ENCODE results near the gene IL33.

IL33 gene

DNA sequence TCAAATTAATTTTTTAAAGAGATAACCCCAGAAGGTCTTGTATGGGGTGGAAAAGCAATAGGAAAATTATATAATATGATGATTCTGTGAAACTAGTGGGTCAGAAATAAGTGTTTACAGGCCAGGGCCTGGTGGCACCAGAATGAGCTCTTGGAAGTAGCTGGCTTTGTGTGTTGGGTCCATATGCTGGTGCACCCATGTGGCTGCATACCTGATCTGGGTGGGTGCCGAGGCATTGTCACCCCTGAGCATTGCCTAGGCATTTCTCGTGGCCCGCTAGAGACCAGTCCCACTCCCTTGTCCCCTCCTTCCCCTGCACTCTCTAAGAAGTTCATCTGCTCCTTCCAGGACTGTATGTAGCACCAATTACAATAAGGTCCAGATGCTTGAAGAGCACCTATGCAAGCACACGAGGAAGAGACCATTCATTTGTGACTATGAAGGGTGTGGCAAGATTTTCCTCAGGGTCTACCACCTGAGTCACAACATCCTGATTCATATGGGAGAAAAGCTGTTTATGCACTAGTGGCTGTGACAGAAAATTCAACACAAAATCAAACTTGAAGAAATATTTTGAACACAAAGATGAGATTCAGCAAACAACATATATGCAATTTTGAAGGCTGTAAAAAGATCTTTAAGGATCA is 19.8 kb upstream of the IL33 start:
- H4K8ac ChIP-seq (ENCODE audit: low read length), result no peak overlapping the region
- H2BK5ac ChIP-seq (ENCODE audit: low read depth, low read length, poor library complexity, severe bottlenecking), result no peak overlapping the region
- no peaks in the 10 kb centered on the region for H3K9me3 ChIP-seq (ENCODE audit: control insufficient read depth, low read length)
- no peak overlapping the region for H3K18ac ChIP-seq (ENCODE audit: low read depth in 1 of 2, low read length in 2 of 2)
- H3K36me3 ChIP-seq (ENCODE audit: control insufficient read depth in 1 of 2, insufficient read depth in 2 of 2, low read depth in 1 of 2, low read length in 2 of 2), result no peaks in the 10 kb centered on the region
- no peak overlapping the region for H2BK120ac ChIP-seq (ENCODE audit: low read depth, low read length)
- H3K27me3 ChIP-seq (ENCODE audit: control insufficient read depth in 1 of 2, insufficient read depth in 1 of 2, low read length in 2 of 2), result peaks cover 0 to 18% of the 10 kb centered on the region in 2 experiments
- WGBS, result 62% methylated on average over 4 of the region's 4 CpGs
- H2BK12ac ChIP-seq (ENCODE audit: low read length in 2 of 2), result no peak overlapping the region
- no peak overlapping the region for H3K4me3 ChIP-seq (ENCODE audit: insufficient read depth in 1 of 2, low read depth in 1 of 2, low read length in 2 of 2)
- no peak overlapping the region for H2AK5ac ChIP-seq (ENCODE audit: low read length, severe bottlenecking)
- no peak overlapping the region for H3K4me2 ChIP-seq (ENCODE audit: low read length, poor library complexity, severe bottlenecking)
- no peak overlapping the region for H3K9ac ChIP-seq (ENCODE audit: low read length)
- H3K79me1 ChIP-seq (replicated peaks; ENCODE audit: low read length, poor library complexity, severe bottlenecking), result no peaks in the 10 kb centered on the region
- H3K27ac ChIP-seq (ENCODE audit: low read length, poor library complexity, severe bottlenecking), result no peak overlapping the region
- peak overlapping the region in 1 of 2 experiments; percentile 41 for H3K14ac ChIP-seq (ENCODE audit: low read length in 2 of 2)
- no peak for DNase-seq
- H2AFZ ChIP-seq (ENCODE audit: low read depth, low read length), result no peak overlapping the region
- no peaks in the 10 kb centered on the region for H3K4me1 ChIP-seq (ENCODE audit: control insufficient read depth, insufficient read depth, low read depth, low read length)
- no peak overlapping the region for H3K4ac ChIP-seq (ENCODE audit: low read depth in 1 of 2, low read length in 2 of 2)
- no peak overlapping the region for H2BK15ac ChIP-seq (ENCODE audit: low read depth, poor library complexity, severe bottlenecking)
- no peak overlapping the region for H3K23ac ChIP-seq (ENCODE audit: low read length in 2 of 2)
- H4K91ac ChIP-seq (ENCODE audit: low read length), result no peak overlapping the region

- Histone ChIP-seq H4K91ac (ENCODE audit: low read length) (no peak overlapping the region), H3K23ac (ENCODE audit: low read length in 2 of 2) (no peak overlapping the region), H3K14ac (ENCODE audit: low read length in 2 of 2) (no peak overlapping the region), H3K4me3 (ENCODE audit: insufficient read depth in 1 of 2, low read depth in 1 of 2, low read length in 2 of 2) (no peak overlapping the region), H3K9me3 (ENCODE audit: control insufficient read depth, low read length) (no peaks in the 10 kb centered on the region), H3K4ac (ENCODE audit: low read depth in 1 of 2, low read length in 2 of 2) (no peak overlapping the region), H3K18ac (ENCODE audit: low read depth in 1 of 2, low read length in 2 of 2) (no peak overlapping the region), H3K9ac (ENCODE audit: low read length) (no peak overlapping the region), H3K4me2 (ENCODE audit: low read length, poor library complexity, severe bottlenecking) (no peak overlapping the region), H2AK5ac (ENCODE audit: low read length, severe bottlenecking) (no peak overlapping the region), H3K27me3 (ENCODE audit: control insufficient read depth in 1 of 2, insufficient read depth in 1 of 2, low read length in 2 of 2) (peaks cover 0 to 18% of the 10 kb centered on the region in 2 experiments), H3K79me1 (replicated peaks; ENCODE audit: low read length, poor library complexity, severe bottlenecking) (no peaks in the 10 kb centered on the region), H2AFZ (ENCODE audit: low read depth, low read length) (no peak overlapping the region), H3K36me3 (ENCODE audit: control insufficient read depth in 1 of 2, insufficient read depth in 2 of 2, low read depth in 1 of 2, low read length in 2 of 2) (no peaks in the 10 kb centered on the region), H2BK5ac (ENCODE audit: low read depth, low read length, poor library complexity, severe bottlenecking) (no peak overlapping the region), H4K8ac (ENCODE audit: low read length) (no peak overlapping the region), H2BK12ac (ENCODE audit: low read length in 2 of 2) (no peak overlapping the region), H2BK15ac (ENCODE audit: low read depth, poor library complexity, severe bottlenecking) (no peak overlapping the region), H3K4me1 (ENCODE audit: control insufficient read depth, insufficient read depth, low read depth, low read length) (no peaks in the 10 kb centered on the region), H2BK120ac (ENCODE audit: low read depth, low read length) (no peak overlapping the region), H3K27ac (ENCODE audit: low read length, poor library complexity, severe bottlenecking) (no peak overlapping the region)
- DNase-seq, result no peak
- 72% methylated on average over 3 of the region's 3 CpGs for WGBS
Observed at GRCh38 chr9:6197330-6197729, 18.3 kb upstream of the IL33 start.

GRCh38 chr9:6198251-6198650 is 17.4 kb upstream of the IL33 start:
- H3K4me1 ChIP-seq (ENCODE audit: control insufficient read depth, insufficient read depth, low read depth, low read length), result no peaks in the 10 kb centered on the region
- no peak overlapping the region for H3K27ac ChIP-seq (ENCODE audit: low read length, poor library complexity, severe bottlenecking)
- H2BK5ac ChIP-seq (ENCODE audit: low read depth, low read length, poor library complexity, severe bottlenecking), result no peak overlapping the region
- no peak overlapping the region for H3K18ac ChIP-seq (ENCODE audit: low read depth in 1 of 2, low read length in 2 of 2)
- H2BK12ac ChIP-seq (ENCODE audit: low read length in 2 of 2), result no peak overlapping the region
- no peak for DNase-seq
- no peak overlapping the region for H2BK120ac ChIP-seq (ENCODE audit: low read depth, low read length)
- H4K91ac ChIP-seq (ENCODE audit: low read length), result no peak overlapping the region
- H3K27me3 ChIP-seq (ENCODE audit: control insufficient read depth in 1 of 2, insufficient read depth in 1 of 2, low read length in 2 of 2), result peaks cover 0 to 18% of the 10 kb centered on the region in 2 experiments
- no peak overlapping the region for H3K4me3 ChIP-seq (ENCODE audit: insufficient read depth in 1 of 2, low read depth in 1 of 2, low read length in 2 of 2)
- no peaks in the 10 kb centered on the region for H3K79me1 ChIP-seq (replicated peaks; ENCODE audit: low read length, poor library complexity, severe bottlenecking)
- H3K4me2 ChIP-seq (ENCODE audit: low read length, poor library complexity, severe bottlenecking), result no peak overlapping the region
- no peak overlapping the region for H2AK5ac ChIP-seq (ENCODE audit: low read length, severe bottlenecking)
- H3K23ac ChIP-seq (ENCODE audit: low read length in 2 of 2), result no peak overlapping the region
- no peak overlapping the region for H3K4ac ChIP-seq (ENCODE audit: low read depth in 1 of 2, low read length in 2 of 2)
- 85% methylated on average over 4 of the region's 4 CpGs for WGBS
- H4K8ac ChIP-seq (ENCODE audit: low read length), result no peak overlapping the region
- H3K9me3 ChIP-seq (ENCODE audit: control insufficient read depth, low read length), result no peaks in the 10 kb centered on the region
- H3K14ac ChIP-seq (ENCODE audit: low read length in 2 of 2), result no peak overlapping the region
- H2AFZ ChIP-seq (ENCODE audit: low read depth, low read length), result no peak overlapping the region
- H3K9ac ChIP-seq (ENCODE audit: low read length), result no peak overlapping the region
- H2BK15ac ChIP-seq (ENCODE audit: low read depth, poor library complexity, severe bottlenecking), result no peak overlapping the region
- no peaks in the 10 kb centered on the region for H3K36me3 ChIP-seq (ENCODE audit: control insufficient read depth in 1 of 2, insufficient read depth in 2 of 2, low read depth in 1 of 2, low read length in 2 of 2)

DNA sequence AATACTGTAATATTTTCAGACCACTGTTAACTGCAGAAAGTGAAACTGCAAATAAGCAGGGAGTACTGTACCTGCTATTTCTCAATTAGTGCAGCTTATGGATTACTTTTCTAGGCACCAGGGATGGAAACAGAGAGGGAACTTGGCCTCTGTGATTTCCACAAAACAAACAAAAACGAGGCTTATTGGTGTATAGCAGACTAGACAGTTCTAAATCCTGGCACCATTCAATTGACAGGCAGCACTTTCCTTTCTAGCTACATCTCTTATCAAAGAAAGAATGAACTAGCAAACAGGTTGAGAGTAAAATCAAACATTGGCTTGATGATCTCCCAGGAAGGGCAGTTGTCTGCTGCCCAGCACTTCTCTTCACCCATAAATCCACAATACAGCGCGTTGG is 16.0 kb upstream of the IL33 start:
- Histone ChIP-seq H2BK15ac (ENCODE audit: low read depth, poor library complexity, severe bottlenecking) (no peak overlapping the region), H3K4me2 (ENCODE audit: low read length, poor library complexity, severe bottlenecking) (no peak overlapping the region)

More for the DNA sequence above, 16.0 kb upstream of the IL33 start:
- H3K4me1 ChIP-seq (ENCODE audit: control insufficient read depth, insufficient read depth, low read depth, low read length), result no peaks in the 10 kb centered on the region
- H4K8ac ChIP-seq (ENCODE audit: low read length), result no peak overlapping the region
- H3K36me3 ChIP-seq (ENCODE audit: control insufficient read depth in 1 of 2, insufficient read depth in 2 of 2, low read depth in 1 of 2, low read length in 2 of 2), result no peaks in the 10 kb centered on the region
- H3K4ac ChIP-seq (ENCODE audit: low read depth in 1 of 2, low read length in 2 of 2), result no peak overlapping the region
- H3K79me1 ChIP-seq (replicated peaks; ENCODE audit: low read length, poor library complexity, severe bottlenecking), result no peaks in the 10 kb centered on the region
- H3K9me3 ChIP-seq (ENCODE audit: control insufficient read depth, low read length), result no peaks in the 10 kb centered on the region
- no peak overlapping the region for H2BK5ac ChIP-seq (ENCODE audit: low read depth, low read length, poor library complexity, severe bottlenecking)
- no peak overlapping the region for H2AFZ ChIP-seq (ENCODE audit: low read depth, low read length)
- H3K27me3 ChIP-seq (ENCODE audit: control insufficient read depth in 1 of 2, insufficient read depth in 1 of 2, low read length in 2 of 2), result peaks cover 0 to 18% of the 10 kb centered on the region in 2 experiments
- no peak overlapping the region for H2AK5ac ChIP-seq (ENCODE audit: low read length, severe bottlenecking)
- 81% methylated on average over 3 of the region's 3 CpGs for WGBS
- H3K9ac ChIP-seq (ENCODE audit: low read length), result no peak overlapping the region
- no peak overlapping the region for H3K14ac ChIP-seq (ENCODE audit: low read length in 2 of 2)
- no peak overlapping the region for H2BK12ac ChIP-seq (ENCODE audit: low read length in 2 of 2)
- H3K4me3 ChIP-seq (ENCODE audit: insufficient read depth in 1 of 2, low read depth in 1 of 2, low read length in 2 of 2), result no peak overlapping the region
- H3K27ac ChIP-seq (ENCODE audit: low read length, poor library complexity, severe bottlenecking), result no peak overlapping the region
- no peak overlapping the region for H4K91ac ChIP-seq (ENCODE audit: low read length)
- H2BK120ac ChIP-seq (ENCODE audit: low read depth, low read length), result no peak overlapping the region
- H3K18ac ChIP-seq (ENCODE audit: low read depth in 1 of 2, low read length in 2 of 2), result no peak overlapping the region
- DNase-seq, result no peak
- H3K23ac ChIP-seq (ENCODE audit: low read length in 2 of 2), result no peak overlapping the region
